Transverse colon (tissue), 4 donors: ENCODE data around the gene ZNF423.

Experiments
- CTCF ChIP-seq, 5 experiments: fragments of 200-600 bp in 3 of 5; fragments of 450-650 bp in 2 of 5; sonication (generic) in 3 of 5; IDR thresholded peaks; 1 replicate in 2 of 5; 2 replicates in 3 of 5; pipeline ENCODE4 v1.5.1; 2016 to 2017; ENCODE audit warnings: antibody characterized with exemption in 5 of 5, inconsistent platforms in 3 of 5, mild to moderate bottlenecking in 2 of 5, moderate library complexity in 1 of 5
- EP300 ChIP-seq: sonication (generic); formaldehyde crosslinking; IDR thresholded peaks from one replicate; pipeline ENCODE4 v1.6.1; 2017; ENCODE audit warnings: antibody characterized with exemption, low read depth
- POLR2A ChIP-seq: fragments of 450-650 bp; IDR thresholded peaks from one replicate; pipeline ENCODE4 v1.6.1; 2016; ENCODE audit warnings: antibody characterized with exemption, mild to moderate bottlenecking, moderate library complexity
- POLR2AphosphoS5 ChIP-seq, 3 donors: sonication (generic); formaldehyde crosslinking; IDR thresholded peaks; one replicate each; pipeline ENCODE4 v1.6.1; 2016; ENCODE audit warnings: antibody characterized with exemption in 3 of 3

- no peak for TF ChIP-seq POLR2A
- TF ChIP-seq CTCF (IDR thresholded peaks at IDR 0.05): no peak
- no peak for TF ChIP-seq POLR2AphosphoS5 (IDR thresholded peaks at IDR 0.05)
- TF ChIP-seq EP300: no peak
Observed at GRCh38 chr16:49698931-49699840, 156.7 kb downstream of the ZNF423 start.
